ENCODE results near the gene NPHP3. TPM values are rescaled to one million over a fixed set of nuclear protein-coding genes. Genes with fewer than 3 reads are reported as not detected.
A peak's percentile ranks its signal among the peaks of the same experiment; 100 is the strongest.

The NPHP3 gene
- polyA plus RNA-seq: 2.4 and 9.0 TPM in 2 replicates
- 4.5 and 6.8 TPM in 2 replicates for polyA minus RNA-seq

GRCh38 chr3:132722165-132723023, at the start of gene NPHP3:
Gene NPHP3 (minus strand): TSS chr3:132722409. CDS start chr3:132722355, 54 bp downstream.
- peak within 1 kb of the TSS; percentile 95 for H3K4me3 ChIP-seq (ENCODE audit: low read length)
- no peaks in the 10 kb centered on the region for H3K9me2 ChIP-seq (ENCODE audit: insufficient read depth, low read length)
- H3K27ac ChIP-seq (ENCODE audit: low read length): peak within 1 kb of the TSS; percentile 29
- peak within 1 kb of the TSS; percentile 74 for H2AFZ ChIP-seq (ENCODE audit: low read depth, low read length)
- peaks cover 10% of the 10 kb centered on the region for H3F3A ChIP-seq (ENCODE audit: insufficient read depth, low read length, poor library complexity, severe bottlenecking)
- TF ChIP-seq MXI1 (conservative IDR thresholded peaks at IDR 0.05; ENCODE audit: poor library complexity, severe bottlenecking) (peak; percentile 37), POLR2AphosphoS5 (IDR thresholded peaks at IDR 0.05) (no peak), SMC3 (conservative IDR thresholded peaks at IDR 0.05; ENCODE audit: poor library complexity) (no peak)
- no peaks in the 10 kb centered on the region for H3K79me2 ChIP-seq (replicated peaks; ENCODE audit: insufficient read depth, low read length)
- no peaks in the 10 kb centered on the region for H3K27me3 ChIP-seq (ENCODE audit: insufficient read depth, low read depth, low read length)
- H3K9me3 ChIP-seq (ENCODE audit: low read length): no peaks in the 10 kb centered on the region
- H3K36me3 ChIP-seq (ENCODE audit: insufficient read depth, low read length): no peaks in the 10 kb centered on the region
- H3K9ac ChIP-seq (ENCODE audit: low read length): peak within 1 kb of the TSS; percentile 66
- H3K4me2 ChIP-seq (ENCODE audit: low read length): peak within 1 kb of the TSS; percentile 95
- no peaks in the 10 kb centered on the region for H4K20me1 ChIP-seq (ENCODE audit: insufficient read depth)

DNA sequence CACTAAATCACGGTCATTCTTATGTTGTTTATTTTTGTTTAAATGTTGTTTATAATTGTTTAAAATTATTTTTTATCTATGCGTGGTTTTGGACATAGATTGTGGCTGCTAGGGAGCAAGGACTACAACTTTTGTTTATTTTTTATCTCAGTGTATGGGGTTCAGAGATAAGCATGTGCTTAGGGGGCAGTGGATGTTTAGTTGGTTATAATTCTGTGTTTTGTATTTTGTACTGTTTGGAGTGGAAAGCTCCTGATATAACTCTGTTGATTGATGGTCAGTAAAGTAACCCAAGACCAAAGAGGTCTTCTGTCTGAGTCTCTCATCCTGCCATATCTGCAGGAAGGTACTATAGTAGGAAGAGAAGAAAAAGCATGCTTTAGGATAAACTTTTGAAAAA, 36.5 kb upstream of the NPHP3 start:
- H3F3A ChIP-seq (ENCODE audit: insufficient read depth, low read length, poor library complexity, severe bottlenecking): no peaks in the 10 kb centered on the region

More for the DNA sequence above, 36.5 kb upstream of the NPHP3 start:
- H3K4me3 ChIP-seq (ENCODE audit: low read length): no peak overlapping the region
- no peaks in the 10 kb centered on the region for H3K79me2 ChIP-seq (replicated peaks; ENCODE audit: insufficient read depth, low read length)
- no peaks in the 10 kb centered on the region for H3K9me2 ChIP-seq (ENCODE audit: insufficient read depth, low read length)
- no peaks in the 10 kb centered on the region for H3K9me3 ChIP-seq (ENCODE audit: low read length)
- no peak overlapping the region for H3K27ac ChIP-seq (ENCODE audit: low read length)
- H4K20me1 ChIP-seq (ENCODE audit: insufficient read depth): no peaks in the 10 kb centered on the region
- H3K27me3 ChIP-seq (ENCODE audit: insufficient read depth, low read depth, low read length): no peaks in the 10 kb centered on the region
- TF ChIP-seq RAD21 (conservative IDR thresholded peaks at IDR 0.05): no peak
- TF ChIP-seq EZH2 (IDR thresholded peaks at IDR 0.05; ENCODE audit: borderline replicate concordance, insufficient read depth, low read length, poor library complexity, severe bottlenecking): no peak
- TF ChIP-seq REST (IDR thresholded peaks at IDR 0.05; ENCODE audit: borderline replicate concordance): no peak
- H3K9ac ChIP-seq (ENCODE audit: low read length): no peak overlapping the region
- H3K36me3 ChIP-seq (ENCODE audit: insufficient read depth, low read length): no peaks in the 10 kb centered on the region
- H2AFZ ChIP-seq (ENCODE audit: low read depth, low read length): no peak overlapping the region
- H3K4me2 ChIP-seq (ENCODE audit: low read length): no peak overlapping the region
